Ishikawa (cell line): ENCODE data around the gene MOB4.

Source experiments
- FOXM1 ChIP-seq: IDR thresholded peaks from 2 replicates; pipeline ENCODE4 v1.6.1; 2012; ENCODE audit warnings: low read depth, borderline replicate concordance
- TAF1 ChIP-seq: IDR thresholded peaks from 2 replicates; pipeline ENCODE4 v1.6.1; 2012; ENCODE audit warnings: low read depth, mild to moderate bottlenecking
- TF ChIP-seq, protein P1 (sequence below): IDR thresholded peaks from 2 replicates; pipeline ENCODE4 v1.6.1; 2012

DNA sequence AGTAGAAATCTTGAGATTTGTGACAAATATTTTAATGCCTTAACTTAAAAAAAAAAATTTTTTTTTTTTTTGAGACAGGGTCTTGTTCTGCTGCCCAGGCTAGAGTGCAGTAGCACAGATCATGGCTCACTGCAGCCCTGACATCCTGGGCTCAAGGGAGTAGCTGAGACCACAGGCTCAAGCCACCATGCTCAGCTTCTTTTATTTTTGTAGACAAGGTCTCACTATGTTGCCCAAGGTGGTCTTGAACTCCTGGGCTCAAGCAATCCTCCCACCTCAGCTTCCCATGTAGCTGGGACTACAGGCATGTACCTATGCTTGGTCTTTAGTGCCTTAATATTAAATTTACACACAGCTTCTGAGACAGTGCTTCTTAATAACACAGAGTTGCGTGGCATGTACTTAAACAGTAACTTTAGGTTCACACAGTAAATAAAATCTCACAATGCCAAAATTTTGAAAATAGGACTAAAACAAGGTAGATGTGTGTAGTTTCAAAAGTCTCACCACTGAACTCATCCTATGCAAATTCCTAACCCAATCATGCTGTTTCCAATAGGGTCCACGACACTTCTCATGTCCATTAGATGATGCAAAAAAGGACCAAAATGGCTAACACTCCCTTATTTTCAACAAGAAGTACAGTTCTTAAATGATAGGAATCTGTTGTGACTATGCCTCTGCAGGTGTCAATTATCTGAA is 20.3 kb upstream of the MOB4 start:
- TF ChIP-seq, protein P1, sequence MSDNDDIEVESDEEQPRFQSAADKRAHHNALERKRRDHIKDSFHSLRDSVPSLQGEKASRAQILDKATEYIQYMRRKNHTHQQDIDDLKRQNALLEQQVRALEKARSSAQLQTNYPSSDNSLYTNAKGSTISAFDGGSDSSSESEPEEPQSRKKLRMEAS: no peak
- TF ChIP-seq TAF1: no peak
- TF ChIP-seq FOXM1: no peak
